HL-60 (cell line): Measurements from ENCODE around the gene ANXA8.

Source experiments
- CTCF ChIP-seq: IDR thresholded peaks from one replicate; pipeline ENCODE4 v1.5.1; 2011; ENCODE audit warnings: low read length, control low read depth, inconsistent platforms; ENCODE audit not compliant: insufficient read depth
- POLR2AphosphoS5 ChIP-seq: IDR thresholded peaks from 2 replicates; pipeline ENCODE4 v1.6.1; 2012; ENCODE audit warnings: low read depth
- SPI1 ChIP-seq: IDR thresholded peaks from 2 replicates; pipeline ENCODE4 v1.6.1; 2012; ENCODE audit warnings: low read depth, mild to moderate bottlenecking, borderline replicate concordance

GRCh38 chr10:47424231-47424630 lies 59.7 kb downstream of the ANXA8 start:
- no peak for TF ChIP-seq CTCF
- TF ChIP-seq POLR2AphosphoS5, result no peak
- no peak for TF ChIP-seq SPI1
